GM21447 (cell line): ENCODE data around the gene AK9.

ENCODE experiments used
- ATAC-seq: cut with Tn5 transposase; IDR thresholded peaks from one replicate; pipeline ENCODE4 v1.9.1; 2021; ENCODE audit not compliant: unreplicated experiment

Gene AK9

DNA sequence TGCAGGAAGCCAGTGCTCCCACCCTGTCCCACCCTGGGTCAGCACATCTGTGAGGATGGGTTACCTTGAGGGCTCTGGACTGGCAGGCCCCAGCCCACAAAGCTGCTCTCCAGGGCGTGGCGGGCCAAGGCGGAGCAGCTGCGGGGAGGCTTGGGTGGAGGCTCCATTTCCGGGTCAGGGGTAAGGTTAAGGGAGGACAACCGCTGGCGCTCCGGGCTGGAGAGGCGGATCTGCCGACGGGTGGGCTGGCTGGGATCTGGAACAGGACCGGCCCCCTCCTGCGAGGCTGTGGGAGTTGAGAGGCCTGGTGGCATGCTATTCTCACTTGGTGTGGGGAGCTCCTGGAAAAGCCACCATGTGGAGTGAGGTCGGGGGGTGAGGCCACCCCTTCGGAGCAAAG, 244.9 kb downstream of the AK9 start:
- ATAC-seq: no peak

DNA sequence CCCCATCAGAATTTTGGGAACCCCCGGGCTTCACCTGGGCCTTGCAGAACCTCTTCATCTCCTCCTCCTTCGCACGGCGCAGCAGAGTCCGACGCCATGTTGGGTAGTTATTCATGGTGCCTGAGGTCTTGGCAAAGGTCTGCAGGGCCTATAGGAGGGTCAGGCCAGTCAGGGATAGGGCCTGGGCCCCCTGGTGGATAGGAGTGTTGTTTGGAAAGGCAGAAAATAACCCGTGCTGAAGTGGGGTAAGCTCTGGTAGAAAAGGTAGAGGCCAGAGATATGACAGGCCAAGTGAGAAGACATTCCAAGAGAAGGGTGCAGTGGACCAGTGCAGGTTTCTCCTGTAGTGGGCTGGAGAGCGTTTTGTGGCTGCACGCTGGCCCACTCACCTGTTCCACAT, 245.6 kb downstream of the AK9 start:
- ATAC-seq: no peak

DNA sequence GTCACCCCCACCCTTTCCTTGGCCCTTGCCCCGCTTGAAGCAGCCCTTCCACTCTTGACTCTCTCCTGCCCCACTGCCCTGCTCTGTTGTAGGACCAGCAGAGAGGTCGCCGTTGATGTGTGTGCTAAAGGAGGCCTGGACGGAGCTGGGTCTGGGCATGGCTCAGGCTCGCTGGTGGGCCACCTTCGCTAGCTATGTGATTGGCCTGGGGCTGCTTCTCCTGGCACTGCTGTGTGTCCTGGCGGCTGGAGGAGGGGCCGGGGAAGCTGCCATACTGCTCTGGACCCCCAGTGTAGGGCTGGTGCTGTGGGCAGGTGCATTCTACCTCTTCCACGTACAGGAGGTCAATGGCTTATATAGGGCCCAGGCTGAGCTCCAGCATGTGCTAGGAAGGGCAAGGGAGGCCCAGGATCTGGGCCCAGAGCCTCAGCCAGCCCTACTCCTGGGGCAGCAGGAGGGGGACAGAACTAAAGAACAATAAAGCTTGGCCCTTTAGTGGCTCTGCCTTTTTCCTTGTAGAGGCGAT, 247.5 kb downstream of the AK9 start:
- no peak for ATAC-seq
